ENCODE results near the gene SLC24A3. TPM values are rescaled to one million over a fixed set of nuclear protein-coding genes. Genes with fewer than 3 reads are reported as not detected.

The SLC24A3 gene
- total and polyA plus RNA-seq, 2 of the 13 experiments (the other 11 are each of a cell fraction or from before 2014, with no cell fraction given), result not detected

DNA sequence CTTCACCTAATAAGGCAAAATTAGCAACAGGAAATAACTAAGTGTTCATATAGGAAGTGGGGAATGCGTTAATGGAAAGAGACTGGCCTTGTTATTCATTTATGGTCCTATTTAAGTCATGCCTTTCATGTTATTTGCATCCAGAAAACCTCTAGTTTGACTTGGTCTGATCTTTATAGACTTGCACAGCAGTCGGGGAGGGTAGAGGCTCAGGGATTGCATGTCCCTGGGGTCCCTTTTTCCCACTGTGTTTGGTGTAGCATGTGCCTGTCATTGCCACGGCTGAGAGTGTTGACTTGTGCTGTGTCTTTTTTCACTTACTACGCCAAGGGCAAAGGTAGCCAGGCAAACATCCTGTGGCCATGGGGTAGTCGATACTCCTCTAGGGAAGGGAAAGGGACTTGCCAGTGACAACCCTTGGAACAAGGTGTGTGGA, 440.2 kb downstream of the SLC24A3 start (continued):
- TF ChIP-seq ZNF710 (CRISPR knock-in tag; IDR thresholded peaks at IDR 0.05; ENCODE audit: borderline replicate concordance) (no peak), PTBP1 (IDR thresholded peaks at IDR 0.05; ENCODE audit: low read depth, low read length, poor library complexity, severe bottlenecking) (no peak), KLF16 (CRISPR knock-in tag; IDR thresholded peaks at IDR 0.05) (no peak), GATA4 (IDR thresholded peaks at IDR 0.05; ENCODE audit: borderline replicate concordance, low read depth) (no peak), CBX1 (IDR thresholded peaks at IDR 0.05; ENCODE audit: low read depth) (no peak), ZBTB3 (CRISPR knock-in tag; IDR thresholded peaks at IDR 0.05; ENCODE audit: borderline replicate concordance, low read depth) (no peak), ZNF44 (CRISPR knock-in tag; IDR thresholded peaks at IDR 0.05) (no peak), FOXM1 (CRISPR knock-in tag; IDR thresholded peaks at IDR 0.05) (no peak), ZNF598 (CRISPR knock-in tag; IDR thresholded peaks at IDR 0.05; ENCODE audit: borderline replicate concordance) (no peak), RBM39 (IDR thresholded peaks at IDR 0.05; ENCODE audit: low read depth, low read length, poor library complexity, severe bottlenecking) (no peak), ZSCAN30 (CRISPR knock-in tag; IDR thresholded peaks at IDR 0.05) (no peak), ZBTB14 (CRISPR knock-in tag; IDR thresholded peaks at IDR 0.05) (no peak), ZNF292 (CRISPR knock-in tag; IDR thresholded peaks at IDR 0.05; ENCODE audit: borderline replicate concordance, low read depth) (peak; percentile 63; the same call in 1 of the 2 replicates), POLR2AphosphoS2 (IDR thresholded peaks at IDR 0.05; ENCODE audit: low read depth, low read length) (no peak), ZMYM3 (CRISPR knock-in tag; IDR thresholded peaks at IDR 0.05) (peak; percentile 76), RAD51 (IDR thresholded peaks at IDR 0.05; ENCODE audit: borderline replicate concordance) (no peak), ZNF615 (CRISPR knock-in tag; IDR thresholded peaks at IDR 0.05; ENCODE audit: borderline replicate concordance) (no peak), ZNF253 (CRISPR knock-in tag; IDR thresholded peaks at IDR 0.05; ENCODE audit: borderline replicate concordance) (no peak), SKI (IDR thresholded peaks at IDR 0.05; ENCODE audit: partially characterized antibody) (no peak)
- TF ChIP-seq, protein P1, sequence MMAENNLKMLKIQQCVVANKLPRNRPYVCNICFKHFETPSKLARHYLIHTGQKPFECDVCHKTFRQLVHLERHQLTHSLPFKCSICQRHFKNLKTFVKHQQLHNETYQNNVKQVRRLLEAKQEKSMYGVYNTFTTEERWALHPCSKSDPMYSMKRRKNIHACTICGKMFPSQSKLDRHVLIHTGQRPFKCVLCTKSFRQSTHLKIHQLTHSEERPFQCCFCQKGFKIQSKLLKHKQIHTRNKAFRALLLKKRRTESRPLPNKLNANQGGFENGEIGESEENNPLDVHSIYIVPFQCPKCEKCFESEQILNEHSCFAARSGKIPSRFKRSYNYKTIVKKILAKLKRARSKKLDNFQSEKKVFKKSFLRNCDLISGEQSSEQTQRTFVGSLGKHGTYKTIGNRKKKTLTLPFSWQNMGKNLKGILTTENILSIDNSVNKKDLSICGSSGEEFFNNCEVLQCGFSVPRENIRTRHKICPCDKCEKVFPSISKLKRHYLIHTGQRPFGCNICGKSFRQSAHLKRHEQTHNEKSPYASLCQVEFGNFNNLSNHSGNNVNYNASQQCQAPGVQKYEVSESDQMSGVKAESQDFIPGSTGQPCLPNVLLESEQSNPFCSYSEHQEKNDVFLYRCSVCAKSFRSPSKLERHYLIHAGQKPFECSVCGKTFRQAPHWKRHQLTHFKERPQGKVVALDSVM (CRISPR knock-in tag; IDR thresholded peaks at IDR 0.05), result no peak
- TF ChIP-seq, protein P2, sequence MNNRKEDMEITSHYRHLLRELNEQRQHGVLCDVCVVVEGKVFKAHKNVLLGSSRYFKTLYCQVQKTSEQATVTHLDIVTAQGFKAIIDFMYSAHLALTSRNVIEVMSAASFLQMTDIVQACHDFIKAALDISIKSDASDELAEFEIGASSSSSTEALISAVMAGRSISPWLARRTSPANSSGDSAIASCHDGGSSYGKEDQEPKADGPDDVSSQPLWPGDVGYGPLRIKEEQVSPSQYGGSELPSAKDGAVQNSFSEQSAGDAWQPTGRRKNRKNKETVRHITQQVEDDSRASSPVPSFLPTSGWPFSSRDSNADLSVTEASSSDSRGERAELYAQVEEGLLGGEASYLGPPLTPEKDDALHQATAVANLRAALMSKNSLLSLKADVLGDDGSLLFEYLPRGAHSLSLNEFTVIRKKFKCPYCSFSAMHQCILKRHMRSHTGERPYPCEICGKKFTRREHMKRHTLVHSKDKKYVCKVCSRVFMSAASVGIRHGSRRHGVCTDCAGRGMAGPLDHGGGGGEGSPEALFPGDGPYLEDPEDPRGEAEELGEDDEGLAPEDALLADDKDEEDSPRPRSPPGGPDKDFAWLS (CRISPR knock-in tag; IDR thresholded peaks at IDR 0.05; ENCODE audit: borderline replicate concordance), result no peak
- TF ChIP-seq, protein P3, sequence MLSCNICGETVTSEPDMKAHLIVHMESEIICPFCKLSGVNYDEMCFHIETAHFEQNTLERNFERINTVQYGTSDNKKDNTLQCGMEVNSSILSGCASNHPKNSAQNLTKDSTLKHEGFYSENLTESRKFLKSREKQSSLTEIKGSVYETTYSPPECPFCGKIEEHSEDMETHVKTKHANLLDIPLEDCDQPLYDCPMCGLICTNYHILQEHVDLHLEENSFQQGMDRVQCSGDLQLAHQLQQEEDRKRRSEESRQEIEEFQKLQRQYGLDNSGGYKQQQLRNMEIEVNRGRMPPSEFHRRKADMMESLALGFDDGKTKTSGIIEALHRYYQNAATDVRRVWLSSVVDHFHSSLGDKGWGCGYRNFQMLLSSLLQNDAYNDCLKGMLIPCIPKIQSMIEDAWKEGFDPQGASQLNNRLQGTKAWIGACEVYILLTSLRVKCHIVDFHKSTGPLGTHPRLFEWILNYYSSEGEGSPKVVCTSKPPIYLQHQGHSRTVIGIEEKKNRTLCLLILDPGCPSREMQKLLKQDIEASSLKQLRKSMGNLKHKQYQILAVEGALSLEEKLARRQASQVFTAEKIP (CRISPR knock-in tag; IDR thresholded peaks at IDR 0.05; ENCODE audit: borderline replicate concordance), result no peak
